Activated naive CD4-positive, alpha-beta T cell (primary cell): ENCODE measurements around the gene RLIM.

Experiments
- DNase-seq, 4 experiments: peaks; one replicate each; lab custom pipeline; 2025; lab: John Stamatoyannopoulos, UW

Gene RLIM

DNA sequence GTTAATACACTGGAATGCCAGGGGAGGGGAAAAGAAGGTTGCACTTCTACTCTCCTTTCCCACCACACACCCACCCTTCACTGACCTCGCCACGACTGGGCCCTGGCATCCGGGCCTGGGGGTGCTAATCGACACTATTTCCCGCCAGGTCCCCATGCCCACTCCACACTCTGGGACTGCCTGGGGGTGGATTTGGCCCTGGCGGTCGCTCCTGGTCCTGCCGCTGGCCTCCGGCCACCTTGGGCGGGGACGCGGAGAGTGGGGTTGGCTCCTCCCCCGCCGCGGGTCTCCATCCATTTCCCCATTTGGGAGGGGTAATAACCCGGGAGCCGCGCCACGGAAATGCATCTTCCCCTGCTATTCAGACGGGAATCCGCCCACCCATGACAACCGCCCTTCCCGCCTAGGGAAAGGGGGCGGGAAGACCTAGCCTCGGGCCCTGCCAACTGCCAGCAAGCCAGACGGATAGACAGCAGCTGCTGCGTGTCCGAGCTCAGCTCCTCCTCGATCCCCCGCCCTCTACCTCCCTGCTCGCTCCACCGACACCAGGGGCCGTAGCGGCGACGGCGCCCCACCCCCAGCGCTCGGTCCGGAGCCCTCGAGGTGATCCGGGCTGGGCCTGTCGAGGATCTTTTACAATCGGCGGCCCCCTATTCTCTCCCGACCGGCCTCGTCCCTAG is 78.1 kb downstream of the RLIM start:
- peak in 2 of 4 experiments; percentile 1 to 30 for DNase-seq

DNA sequence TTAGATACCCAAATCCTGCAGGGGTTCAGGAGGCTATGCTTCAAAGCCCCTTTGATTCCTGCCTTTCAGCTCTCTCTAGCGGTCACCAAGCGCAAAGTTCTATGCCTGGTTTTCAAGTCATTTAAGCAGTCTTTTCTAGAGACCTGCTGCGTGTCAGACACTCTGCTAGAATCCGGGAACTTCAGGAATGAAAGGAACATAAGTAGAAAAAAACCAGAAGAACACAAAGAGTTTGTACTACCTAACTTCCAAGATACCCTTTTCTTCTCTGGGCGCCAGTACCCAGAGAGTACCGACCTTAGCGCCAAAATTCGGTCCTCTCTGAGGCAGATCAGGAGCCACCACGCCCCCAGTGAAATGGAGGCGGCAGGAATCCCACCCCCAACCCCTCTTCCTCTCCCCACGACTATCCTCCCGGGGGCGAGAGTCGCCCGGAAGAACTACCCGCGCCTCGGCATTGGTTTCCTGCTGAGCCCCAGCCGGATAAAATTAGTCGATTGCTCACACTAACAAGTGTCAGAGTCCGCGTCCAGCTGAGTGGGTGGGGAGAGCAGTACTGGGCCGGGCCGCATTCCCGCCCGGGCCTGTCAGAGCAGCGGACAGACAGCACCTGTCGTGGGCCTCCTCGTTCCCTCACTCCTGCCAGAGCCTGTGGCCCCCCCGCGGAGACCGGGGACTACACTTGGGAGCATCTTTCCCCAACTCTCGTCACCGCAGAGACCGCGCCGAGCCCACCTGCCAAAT is 78.8 kb downstream of the RLIM start:
- DNase-seq = peak in 2 of 4 experiments; percentile 1 to 3
